NT2/D1 (cell line): Measurements from ENCODE around the gene TBXAS1.

ENCODE experiments used
- DNase-seq: peaks from one replicate; pipeline ENCODE4 v3.0.0-alpha.2; 2011; ENCODE audit warnings: low read depth, low spot score
- H3K27me3 ChIP-seq: 2 replicates; pipeline ENCODE4 v1.6.0; 2011; ENCODE audit warnings: mild to moderate bottlenecking; ENCODE audit not compliant: insufficient read length, insufficient read depth
- H3K36me3 ChIP-seq: 2 replicates; pipeline ENCODE4 v1.6.1; 2011; ENCODE audit warnings: mild to moderate bottlenecking, low read length, mixed read lengths; ENCODE audit not compliant: insufficient read depth, insufficient read length
- H3K4me1 ChIP-seq: 2 replicates; pipeline ENCODE4 v1.5.1; 2011; ENCODE audit not compliant: insufficient read depth, insufficient read length
- H3K4me3 ChIP-seq: 2 replicates; pipeline ENCODE4 v1.5.1; 2011; ENCODE audit warnings: low read depth; ENCODE audit not compliant: insufficient read length
- H3K9ac ChIP-seq: 2 replicates; pipeline ENCODE4 v1.6.0; 2011; ENCODE audit warnings: low read depth; ENCODE audit not compliant: insufficient read length
- H3K9me3 ChIP-seq: 2 replicates; pipeline ENCODE4 v1.5.1; 2011; ENCODE audit warnings: mild to moderate bottlenecking, low read length; ENCODE audit not compliant: insufficient read depth
- SUZ12 ChIP-seq: IDR thresholded peaks from 2 replicates; pipeline ENCODE4 v1.6.1; 2011; ENCODE audit not compliant: insufficient read length, insufficient read depth; ENCODE audit errors: extremely low read depth
- YY1 ChIP-seq: IDR thresholded peaks from 2 replicates; pipeline ENCODE4 v1.6.1; 2011; ENCODE audit not compliant: insufficient read length, insufficient read depth
- ZNF274 ChIP-seq: IDR thresholded peaks from 2 replicates; pipeline ENCODE4 v1.6.1; 2011; ENCODE audit warnings: mild to moderate bottlenecking, low read depth, low read length

The TBXAS1 gene

GRCh38 chr7:139931190-139931934 lies 102.3 kb downstream of the TBXAS1 start:
- no peak overlapping the region for H3K4me3 ChIP-seq
- H3K4me1 ChIP-seq = peaks cover 2% of the 10 kb centered on the region
- TF ChIP-seq SUZ12 (no peak), YY1 (no peak), ZNF274 (no peak)
- DNase-seq = no peak
- no peaks in the 10 kb centered on the region for H3K27me3 ChIP-seq
- no peaks in the 10 kb centered on the region for H3K36me3 ChIP-seq
- H3K9me3 ChIP-seq = no peaks in the 10 kb centered on the region
- no peak overlapping the region for H3K9ac ChIP-seq

- H3K4me1 ChIP-seq = peaks cover 4% of the 10 kb centered on the region
- H3K27me3 ChIP-seq = no peaks in the 10 kb centered on the region
- no peaks in the 10 kb centered on the region for H3K9me3 ChIP-seq
- DNase-seq = no peak
- H3K9ac ChIP-seq = no peak overlapping the region
- H3K36me3 ChIP-seq = no peaks in the 10 kb centered on the region
- no peak overlapping the region for H3K4me3 ChIP-seq
- TF ChIP-seq SUZ12 (no peak), YY1 (no peak), ZNF274 (no peak)
Observed at GRCh38 chr7:139932531-139932930, 103.5 kb downstream of the TBXAS1 start.

GRCh38 chr7:139936760-139937310 lies 107.8 kb downstream of the TBXAS1 start:
- peaks cover 7% of the 10 kb centered on the region for H3K4me1 ChIP-seq
- no peaks in the 10 kb centered on the region for H3K36me3 ChIP-seq
- TF ChIP-seq SUZ12 (no peak), YY1 (no peak), ZNF274 (no peak)
- H3K27me3 ChIP-seq = no peaks in the 10 kb centered on the region
- H3K4me3 ChIP-seq = no peak overlapping the region
- no peak overlapping the region for H3K9ac ChIP-seq
- no peaks in the 10 kb centered on the region for H3K9me3 ChIP-seq
- DNase-seq = no peak

- Histone ChIP-seq H3K36me3 (no peaks in the 10 kb centered on the region), H3K4me1 (peaks cover 7% of the 10 kb centered on the region), H3K27me3 (no peaks in the 10 kb centered on the region), H3K9me3 (no peaks in the 10 kb centered on the region), H3K4me3 (no peak overlapping the region), H3K9ac (no peak overlapping the region)
- DNase-seq = no peak
- TF ChIP-seq YY1 (no peak), ZNF274 (no peak), SUZ12 (no peak)
Observed at GRCh38 chr7:139937715-139938114, 108.7 kb downstream of the TBXAS1 start.

- Histone ChIP-seq H3K9ac (no peak overlapping the region), H3K36me3 (no peaks in the 10 kb centered on the region), H3K9me3 (0 out of 2 replicates have a peak, but pooled peaks cover 6% of the 10 kb centered on the region), H3K27me3 (peaks cover 2% of the 10 kb centered on the region), H3K4me3 (no peak overlapping the region), H3K4me1 (peaks cover 7% of the 10 kb centered on the region)
- DNase-seq = no peak
- TF ChIP-seq ZNF274 (no peak), SUZ12 (no peak), YY1 (no peak)
Observed at GRCh38 chr7:139940866-139941265, 111.8 kb downstream of the TBXAS1 start.

- Histone ChIP-seq H3K4me3 (no peak overlapping the region), H3K4me1 (peaks cover 4% of the 10 kb centered on the region), H3K36me3 (no peaks in the 10 kb centered on the region), H3K9me3 (0 out of 2 replicates have a peak, but pooled peaks cover 6% of the 10 kb centered on the region), H3K27me3 (peaks cover 2% of the 10 kb centered on the region), H3K9ac (no peak overlapping the region)
- DNase-seq = no peak
- TF ChIP-seq ZNF274 (no peak), SUZ12 (no peak), YY1 (no peak)
Observed at GRCh38 chr7:139941421-139941820, 112.4 kb downstream of the TBXAS1 start.

GRCh38 chr7:139941866-139942265 lies 112.8 kb downstream of the TBXAS1 start:
- DNase-seq = no peak
- TF ChIP-seq YY1 (no peak), SUZ12 (no peak), ZNF274 (no peak)

More at GRCh38 chr7:139941866-139942265, 112.8 kb downstream of the TBXAS1 start:
- peaks cover 2% of the 10 kb centered on the region for H3K27me3 ChIP-seq
- 0 out of 2 replicates have a peak, but pooled peaks cover 6% of the 10 kb centered on the region for H3K9me3 ChIP-seq
- H3K4me3 ChIP-seq = no peak overlapping the region
- peaks cover 2% of the 10 kb centered on the region for H3K4me1 ChIP-seq
- H3K36me3 ChIP-seq = no peaks in the 10 kb centered on the region
- no peak overlapping the region for H3K9ac ChIP-seq
